D721Med (cell line): ENCODE measurements around the gene HAUS3.

Experiments used
- DNase-seq: peaks from one replicate; pipeline ENCODE4 v3.0.0; 2011; ENCODE audit warnings: low spot score; ENCODE audit not compliant: insufficient read length
- FAIRE-seq: peaks from 2 replicates; lab custom pipeline; 2011; peaks lifted over from hg19 to GRCh38; lab: Jason Lieb, UNC
- TF ChIP-seq, protein P1 (sequence below): IDR thresholded peaks from 2 replicates; pipeline ENCODE4 v1.5.1; 2012; ENCODE audit warnings: mild to moderate bottlenecking, control low read depth; ENCODE audit not compliant: insufficient read depth; ENCODE audit errors: missing control alignments

The HAUS3 gene

DNA sequence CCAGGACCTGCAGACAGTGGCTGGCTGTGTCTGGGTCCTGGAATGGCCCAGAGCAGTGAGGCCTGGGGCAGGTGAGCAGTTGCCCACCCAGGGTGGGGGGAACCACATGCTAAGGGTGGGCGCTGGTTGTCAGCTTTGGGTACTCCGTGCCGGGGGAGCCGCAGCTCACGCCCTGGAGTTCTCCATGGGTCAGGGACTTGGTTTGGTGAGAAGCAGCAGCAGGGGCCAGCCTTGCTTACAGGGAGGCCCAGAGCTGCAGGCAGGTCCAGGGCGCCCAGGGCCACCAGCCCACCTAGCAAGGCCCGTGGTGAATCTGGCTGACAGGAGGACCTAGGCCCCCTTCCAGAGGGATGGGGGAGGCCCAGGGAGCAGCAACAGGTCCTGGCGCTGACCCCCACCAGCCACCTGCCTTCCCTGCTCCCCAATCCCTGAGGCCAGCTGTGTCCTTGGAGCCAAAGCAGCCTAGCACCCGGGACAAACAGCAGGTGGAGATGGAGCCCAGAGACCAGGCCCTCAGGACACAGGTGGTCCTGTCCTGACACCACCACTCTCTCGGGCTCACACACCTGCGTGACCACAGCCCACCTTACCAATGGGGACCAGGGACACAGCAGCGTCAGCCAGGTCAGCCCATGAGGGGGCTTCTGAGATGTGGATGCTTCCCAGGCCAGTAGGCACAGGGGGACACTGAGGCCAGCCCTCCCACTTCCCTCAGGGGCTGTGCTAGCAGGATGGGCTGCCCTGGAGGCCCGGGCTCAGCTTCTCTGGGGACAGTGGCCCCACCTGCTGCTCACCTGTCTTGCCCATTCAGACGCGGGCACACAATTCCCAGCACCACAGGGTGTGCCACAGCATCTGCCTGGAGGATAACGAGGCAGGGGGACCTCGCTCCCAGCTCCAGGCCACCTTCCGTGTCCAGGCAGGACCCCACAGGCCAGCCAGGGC, 16.4 kb upstream of the HAUS3 start:
- TF ChIP-seq, protein P1, sequence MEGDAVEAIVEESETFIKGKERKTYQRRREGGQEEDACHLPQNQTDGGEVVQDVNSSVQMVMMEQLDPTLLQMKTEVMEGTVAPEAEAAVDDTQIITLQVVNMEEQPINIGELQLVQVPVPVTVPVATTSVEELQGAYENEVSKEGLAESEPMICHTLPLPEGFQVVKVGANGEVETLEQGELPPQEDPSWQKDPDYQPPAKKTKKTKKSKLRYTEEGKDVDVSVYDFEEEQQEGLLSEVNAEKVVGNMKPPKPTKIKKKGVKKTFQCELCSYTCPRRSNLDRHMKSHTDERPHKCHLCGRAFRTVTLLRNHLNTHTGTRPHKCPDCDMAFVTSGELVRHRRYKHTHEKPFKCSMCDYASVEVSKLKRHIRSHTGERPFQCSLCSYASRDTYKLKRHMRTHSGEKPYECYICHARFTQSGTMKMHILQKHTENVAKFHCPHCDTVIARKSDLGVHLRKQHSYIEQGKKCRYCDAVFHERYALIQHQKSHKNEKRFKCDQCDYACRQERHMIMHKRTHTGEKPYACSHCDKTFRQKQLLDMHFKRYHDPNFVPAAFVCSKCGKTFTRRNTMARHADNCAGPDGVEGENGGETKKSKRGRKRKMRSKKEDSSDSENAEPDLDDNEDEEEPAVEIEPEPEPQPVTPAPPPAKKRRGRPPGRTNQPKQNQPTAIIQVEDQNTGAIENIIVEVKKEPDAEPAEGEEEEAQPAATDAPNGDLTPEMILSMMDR, result no peak
- DNase-seq, result no peak
- no peak for FAIRE-seq

DNA sequence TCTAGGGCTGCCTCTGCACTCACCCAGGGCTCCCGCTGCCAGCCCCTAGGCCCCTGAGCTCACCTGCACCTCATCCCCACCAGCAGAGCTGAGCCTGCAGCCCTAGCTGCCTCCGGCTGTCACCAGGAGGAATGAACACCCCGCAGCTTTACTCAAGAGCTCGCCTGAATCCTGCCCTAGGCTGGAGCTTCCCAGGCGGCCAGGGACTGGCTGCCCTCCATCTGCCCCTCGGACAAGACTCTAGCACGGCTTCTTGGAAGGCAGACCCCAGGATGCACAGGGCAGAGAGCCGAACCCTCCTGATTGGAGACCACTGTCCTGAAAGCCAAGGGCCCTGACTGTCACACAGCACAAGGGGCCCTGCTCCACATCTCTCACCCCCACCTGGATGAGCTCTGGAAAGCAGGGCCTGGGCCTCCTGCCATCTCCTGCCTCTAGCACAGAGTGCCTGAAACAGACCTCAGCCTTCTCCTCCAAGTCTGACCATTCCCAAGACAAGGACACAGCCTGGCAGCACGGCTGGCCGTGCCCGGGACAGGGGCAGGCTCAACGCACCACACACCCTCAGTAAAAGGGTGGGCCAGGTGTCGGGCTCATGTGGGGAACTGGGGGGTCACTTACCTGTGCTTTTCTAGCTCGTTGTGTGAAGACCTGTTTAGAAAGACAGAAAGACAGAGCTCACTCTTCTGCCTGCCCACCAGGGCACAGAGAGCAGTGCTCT, 15.6 kb upstream of the HAUS3 start:
- TF ChIP-seq, protein P1, result no peak
- no peak for FAIRE-seq

DNA sequence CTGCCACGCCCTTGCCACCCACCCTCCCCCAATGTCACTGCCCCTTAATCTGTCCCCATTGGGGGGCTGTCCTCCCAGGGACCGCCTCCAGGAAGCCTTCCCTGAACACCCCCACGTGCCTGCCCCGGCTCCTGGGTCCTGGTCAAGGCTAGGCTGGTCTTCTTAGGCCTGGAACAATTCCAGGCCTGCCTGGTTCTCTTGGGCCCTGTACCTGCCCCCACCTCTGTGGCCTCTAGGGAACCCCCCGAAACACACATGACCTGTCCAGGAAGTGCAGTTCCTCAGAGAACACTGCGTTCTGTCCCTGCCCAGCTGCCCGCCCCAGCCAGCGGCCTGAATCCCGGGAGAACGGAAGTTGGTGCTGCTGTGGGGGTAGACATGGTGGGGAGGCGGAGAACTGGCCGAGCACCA, 14.9 kb upstream of the HAUS3 start:
- no peak for FAIRE-seq

More for the DNA sequence above, 15.6 kb upstream of the HAUS3 start:
- DNase-seq, result peak; percentile 0

DNA sequence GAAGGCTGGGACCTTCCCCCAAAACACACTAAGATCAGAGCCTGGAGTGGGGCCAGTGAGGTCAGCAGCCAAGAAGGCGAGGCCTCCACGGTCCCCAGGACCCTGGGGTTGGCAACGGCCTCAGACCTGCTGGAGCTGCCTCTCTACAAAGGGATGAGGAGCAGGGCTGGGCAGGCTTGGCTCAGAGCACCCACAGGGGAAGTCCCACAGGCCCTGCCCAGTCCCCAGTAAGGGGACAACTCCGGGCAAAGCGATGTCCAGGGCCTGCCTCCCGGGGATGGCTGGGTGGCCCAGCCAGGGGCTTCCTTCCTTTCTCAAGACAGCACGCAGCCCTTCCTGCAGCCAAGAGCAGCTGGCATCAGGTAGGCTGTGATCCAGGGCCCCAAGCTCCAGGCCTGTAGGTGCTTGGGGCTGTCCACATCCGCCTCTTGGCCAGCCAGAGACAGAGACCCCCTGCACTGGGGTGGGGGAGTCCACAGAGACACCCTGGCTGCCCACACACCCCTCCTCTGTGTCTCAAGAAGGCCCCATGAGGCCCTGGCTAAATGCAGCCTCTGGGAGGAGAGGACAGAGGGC, 14.3 kb upstream of the HAUS3 start:
- DNase-seq (peak; percentile 2), FAIRE-seq (no peak)
- TF ChIP-seq, protein P1, result no peak

More for the DNA sequence above, 14.9 kb upstream of the HAUS3 start:
- DNase-seq, result no peak
- TF ChIP-seq, protein P1, result no peak

DNA sequence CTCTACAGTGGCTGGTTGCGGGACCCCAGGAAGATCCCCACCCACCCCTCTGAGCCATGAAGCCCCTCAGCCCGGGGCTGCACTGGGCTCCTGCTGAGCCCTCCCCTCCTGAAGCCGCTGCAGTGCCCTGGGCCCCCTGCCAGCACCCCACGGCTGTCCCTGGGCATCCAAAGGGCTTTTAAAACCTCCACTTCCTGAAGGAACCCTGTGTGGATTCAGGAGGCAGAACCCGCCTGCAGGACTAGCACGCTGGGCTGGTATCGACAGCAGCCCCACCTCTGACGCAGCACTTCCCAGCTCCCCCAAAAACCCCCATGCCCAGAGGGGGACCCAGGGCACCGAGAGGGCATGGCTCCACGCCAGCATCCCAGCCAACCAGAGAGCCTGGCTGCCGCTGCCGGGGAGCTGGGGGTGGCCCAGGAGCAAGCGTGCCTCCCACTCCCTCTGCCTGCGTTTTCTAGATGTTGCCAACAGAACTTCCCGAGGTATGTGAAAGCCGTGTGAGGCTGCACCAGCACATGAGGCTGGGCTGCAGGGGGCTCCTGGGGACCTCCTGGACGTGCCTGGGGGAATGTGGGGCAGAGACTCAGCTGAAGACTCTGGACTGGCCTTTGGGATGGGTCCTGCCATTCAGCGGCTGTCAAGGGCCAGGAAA, 13.7 kb upstream of the HAUS3 start:
- TF ChIP-seq, protein P1, result no peak
- FAIRE-seq (no peak), DNase-seq (peak; percentile 1)

DNA sequence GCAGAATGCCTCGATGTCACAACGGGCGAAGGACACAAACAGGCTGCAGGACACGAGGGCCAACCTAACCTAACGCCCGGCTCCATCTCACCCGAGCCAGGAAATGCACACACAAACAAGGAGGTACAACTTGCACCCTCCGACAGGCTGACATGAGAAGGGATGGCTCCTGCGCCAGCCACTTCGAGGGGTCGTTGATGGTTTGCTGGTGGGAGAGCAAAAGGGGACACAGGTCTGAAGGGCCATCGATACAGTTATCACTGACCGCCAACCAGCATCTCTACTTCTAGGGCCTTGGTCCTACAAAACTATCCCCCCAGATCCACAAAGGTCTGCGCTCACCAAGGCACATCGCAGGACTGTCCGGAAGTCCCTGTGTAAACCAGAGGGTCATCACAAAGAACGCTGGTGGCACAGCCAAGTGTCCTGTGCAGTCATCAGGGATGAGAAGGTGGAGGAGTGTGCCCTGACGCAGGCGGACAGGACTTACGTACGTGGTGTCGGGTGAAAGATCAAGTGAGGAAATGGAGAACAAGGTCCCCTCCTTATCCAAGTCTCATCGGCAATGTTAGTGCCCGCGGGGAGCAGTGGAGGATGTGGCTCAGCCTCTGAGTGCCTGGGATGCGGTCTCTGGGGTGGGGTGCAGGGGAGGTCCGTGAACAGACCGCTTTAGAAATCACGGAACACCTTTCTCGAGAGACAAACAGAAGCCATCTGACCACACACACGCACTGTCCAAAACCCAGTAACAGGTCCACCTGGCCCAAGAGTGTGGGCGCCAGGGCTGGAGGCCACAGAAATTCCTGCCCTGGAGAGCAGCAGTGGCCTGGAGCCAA, 13.0 kb upstream of the HAUS3 start:
- TF ChIP-seq, protein P1, result no peak
- no peak for FAIRE-seq
- peak; percentile 5 for DNase-seq
